Measurements from ENCODE around the gene GSDMA.
"Not testable (repeated sequence)": the region's sequence is repeated elsewhere in the genome, so short reads cannot be mapped to it uniquely, and the experiment has no call there.

Gene GSDMA

GRCh38 chr17:39929646-39930407 is 33.0 kb upstream of the GSDMA start:
- DNase-seq (ENCODE audit: low read depth in 2 of 2), result no peak

GRCh38 chr17:39933912-39934311 is 28.9 kb upstream of the GSDMA start:
- no peak for DNase-seq (ENCODE audit: low read depth in 2 of 2)

DNA sequence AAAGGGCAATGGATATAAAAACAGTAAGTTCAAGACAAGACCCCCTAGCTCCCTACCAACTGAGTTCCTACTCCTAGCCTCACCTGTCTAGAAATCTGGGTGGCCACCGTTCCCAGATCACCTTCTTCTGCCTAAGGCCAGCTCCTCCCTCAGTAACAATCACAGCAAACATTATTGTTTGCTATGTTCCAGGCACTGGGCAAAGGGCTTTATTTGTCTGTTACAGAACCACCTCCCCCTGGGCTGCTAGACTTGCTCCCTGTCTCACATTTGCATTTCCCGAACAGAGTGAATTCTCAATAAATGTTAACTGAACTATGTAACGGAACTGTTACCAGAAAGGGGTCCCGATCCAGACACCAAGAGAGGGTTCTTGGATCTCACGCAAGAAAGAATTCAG is 28.5 kb upstream of the GSDMA start:
- no peak for DNase-seq (ENCODE audit: low read depth in 2 of 2)

- DNase-seq (ENCODE audit: low read depth in 2 of 2), result no peak
These were observed 26.9 kb upstream of the GSDMA start for GRCh38 chr17:39935909-39936308.

- DNase-seq (ENCODE audit: low read depth in 2 of 2), result no peak
These were observed 25.4 kb upstream of the GSDMA start for GRCh38 chr17:39937447-39937846.

DNA sequence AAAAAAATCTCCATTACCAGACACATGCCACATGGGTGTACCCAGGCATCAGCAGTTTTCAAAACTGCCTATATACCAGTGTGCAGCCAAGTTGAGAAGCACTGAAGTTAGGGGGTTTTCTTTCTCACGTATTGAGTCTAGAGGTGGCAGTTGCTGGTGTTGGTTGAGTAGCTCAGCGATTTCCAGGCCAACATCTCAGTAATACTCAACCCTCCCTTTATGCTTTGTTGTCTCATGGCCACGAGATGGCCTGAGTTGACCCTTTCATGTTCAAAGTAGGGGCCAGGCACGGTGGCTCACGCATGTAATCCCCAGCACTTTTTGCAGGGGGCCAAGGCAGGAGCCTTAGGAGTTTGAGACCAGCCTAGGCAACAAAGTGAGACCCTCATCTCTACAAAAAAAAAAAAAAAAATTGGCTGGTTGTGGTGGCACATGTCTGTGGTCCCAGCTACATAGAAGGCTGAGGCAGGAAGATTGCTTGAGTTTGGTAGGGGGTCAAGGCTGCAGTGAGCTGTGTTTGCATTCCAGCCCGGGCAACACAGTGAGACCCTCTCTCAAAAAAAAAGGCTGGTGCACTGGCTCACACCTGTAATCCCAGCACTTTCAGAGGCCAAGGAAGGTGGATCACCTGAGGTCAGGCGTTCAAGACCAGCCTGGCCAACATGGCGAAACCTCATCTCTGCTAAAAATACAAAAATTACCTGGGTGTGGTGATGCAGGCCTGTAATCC is 24.5 kb upstream of the GSDMA start:
- DNase-seq (ENCODE audit: low read depth in 2 of 2), result no peak

DNA sequence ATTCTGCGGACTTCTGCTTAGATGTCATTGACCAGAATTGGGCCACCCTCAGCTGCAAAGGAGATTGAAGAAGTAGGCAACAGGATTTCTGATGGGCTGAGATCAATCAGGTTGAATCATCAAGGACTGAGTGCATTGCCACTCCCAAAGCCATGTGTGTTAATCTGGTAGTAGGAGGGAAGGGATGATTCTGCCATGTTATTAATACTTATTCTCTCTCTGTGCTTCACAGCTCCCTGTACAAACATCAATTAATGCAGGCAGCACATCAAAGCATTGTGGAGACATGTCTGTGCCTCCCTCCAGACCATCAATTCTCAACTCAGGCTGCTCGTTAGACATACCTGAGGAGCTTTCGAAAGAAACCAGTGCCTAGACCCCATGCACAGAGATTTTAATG is 23.7 kb upstream of the GSDMA start:
- no peak for DNase-seq (ENCODE audit: low read depth in 2 of 2)

- DNase-seq (ENCODE audit: low read depth in 2 of 2), result peak in 1 of 2 donors; percentile 22
These were observed 23.0 kb upstream of the GSDMA start for GRCh38 chr17:39939588-39940419.

DNA sequence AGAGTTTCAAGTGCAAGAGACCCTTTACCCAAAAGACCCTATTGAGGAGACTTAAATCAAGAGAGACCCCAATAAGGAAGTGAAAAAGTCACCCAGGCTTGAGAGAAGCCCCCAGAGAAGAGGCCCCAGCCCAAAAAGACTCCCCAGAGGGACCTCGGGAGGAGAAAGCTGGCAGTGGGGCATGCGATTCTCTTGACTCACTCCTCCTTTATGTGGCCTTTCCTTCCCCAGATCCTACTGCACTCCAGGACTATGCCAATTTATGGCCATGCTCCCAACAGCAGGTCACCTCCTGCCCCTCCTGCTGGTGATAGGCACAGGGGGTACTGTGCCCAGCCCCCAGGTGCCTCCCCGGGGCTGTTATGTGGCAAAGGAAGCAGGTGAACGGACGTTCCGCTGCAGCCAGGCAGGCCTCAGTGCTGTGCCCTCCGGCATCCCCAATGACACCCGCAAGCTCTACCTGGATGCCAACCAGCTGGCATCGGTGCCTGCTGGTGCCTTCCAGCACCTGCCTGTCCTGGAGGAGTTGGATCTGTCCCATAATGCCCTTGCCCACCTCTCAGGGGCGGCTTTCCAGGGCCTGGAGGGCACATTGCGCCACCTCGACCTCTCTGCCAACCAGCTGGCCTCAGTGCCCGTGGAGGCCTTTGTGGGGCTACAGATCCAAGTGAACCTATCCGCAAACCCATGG is 19.0 kb upstream of the GSDMA start:
- DNase-seq (ENCODE audit: low read depth in 2 of 2), result no peak

- no peak for DNase-seq (ENCODE audit: low read depth in 2 of 2)
These were observed 18.5 kb upstream of the GSDMA start for GRCh38 chr17:39944393-39944711.

- DNase-seq (ENCODE audit: low read depth in 2 of 2), result no peak
These were observed 16.1 kb upstream of the GSDMA start for GRCh38 chr17:39946551-39947330.

GRCh38 chr17:39948489-39948828 is 14.3 kb upstream of the GSDMA start:
- DNase-seq (ENCODE audit: low read depth in 2 of 2), result not testable (repeated sequence)

- no peak for DNase-seq (ENCODE audit: low read depth in 2 of 2)
These were observed 13.8 kb upstream of the GSDMA start for GRCh38 chr17:39949028-39949427.

GRCh38 chr17:39950871-39951348 is 11.9 kb upstream of the GSDMA start:
- no peak for DNase-seq (ENCODE audit: low read depth in 2 of 2)

DNA sequence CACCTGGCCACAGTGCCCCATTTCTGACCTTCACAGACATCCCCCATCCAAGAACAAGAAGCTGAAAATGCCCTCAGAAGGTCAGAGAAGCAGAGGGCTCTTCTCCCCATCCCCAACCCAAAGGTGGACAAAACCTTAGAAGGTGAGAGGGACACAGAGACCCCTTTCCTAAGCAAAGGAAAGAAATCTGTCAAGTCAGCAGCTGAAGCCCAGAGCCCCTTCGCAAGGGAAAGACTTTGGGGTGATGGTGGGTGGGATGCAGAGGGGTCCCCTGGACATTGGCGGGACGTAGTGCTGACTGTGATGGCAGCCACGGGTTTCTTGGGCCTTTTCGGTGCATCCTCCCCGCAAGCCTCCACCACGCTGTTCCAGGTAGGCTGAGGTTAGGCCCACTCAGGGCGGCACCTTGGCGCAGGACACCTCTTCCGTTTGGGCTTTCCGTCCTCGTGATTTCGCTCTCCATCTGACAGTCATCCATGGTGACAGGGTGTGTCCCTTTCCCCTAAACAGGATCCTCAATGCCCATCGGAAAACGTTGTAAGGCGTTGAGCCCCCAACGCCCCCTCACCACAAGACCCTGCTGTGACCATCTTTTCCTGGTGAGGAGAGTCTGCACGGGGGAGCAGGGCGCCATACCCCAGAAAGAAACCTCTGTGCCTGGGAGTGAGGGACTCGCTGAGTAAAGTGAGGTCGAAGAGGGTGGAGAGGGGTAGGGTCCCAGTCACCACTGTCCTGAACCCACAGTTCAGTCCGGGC is 10.7 kb upstream of the GSDMA start:
- no peak for DNase-seq (ENCODE audit: low read depth in 2 of 2)

DNA sequence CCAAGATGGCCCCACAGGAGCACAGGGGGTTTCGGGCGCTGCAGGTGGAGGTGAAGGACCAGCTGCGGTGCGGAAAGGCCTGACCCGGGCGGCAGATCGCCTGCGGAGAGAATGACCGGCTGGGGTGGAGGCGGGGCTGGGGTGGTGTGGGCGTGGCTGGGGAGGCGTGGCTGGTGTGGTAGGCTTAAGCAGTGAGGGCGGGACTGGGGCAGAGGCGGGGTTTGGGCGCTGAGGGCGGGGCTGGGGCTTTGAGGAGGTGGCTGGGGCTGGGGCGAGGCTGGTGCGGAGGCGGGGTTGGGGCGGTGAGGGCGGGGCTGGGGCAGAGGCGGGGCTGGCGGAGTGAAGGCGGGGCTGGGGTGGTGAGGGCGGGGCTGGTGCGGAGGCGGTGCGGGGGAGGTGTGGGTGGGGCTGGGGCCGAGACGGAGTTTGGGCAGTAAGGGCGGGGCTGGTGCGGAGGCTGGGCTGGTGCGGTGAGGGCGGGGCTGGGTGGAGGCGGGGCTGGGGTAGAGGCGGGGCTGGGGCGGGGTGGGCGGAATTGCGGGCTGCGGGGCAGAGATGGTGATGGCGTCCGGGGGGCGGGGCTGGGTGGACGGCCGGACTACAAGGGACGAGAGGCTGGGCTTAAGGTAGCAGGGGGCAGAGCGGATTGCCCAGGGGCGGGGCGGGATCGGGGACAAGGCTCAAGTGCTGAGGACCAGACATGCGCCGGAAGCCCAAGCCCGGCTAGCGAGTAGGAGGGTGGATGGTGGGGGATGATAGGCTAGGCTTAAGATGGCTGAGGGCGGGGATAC is 9.9 kb upstream of the GSDMA start:
- DNase-seq (ENCODE audit: low read depth in 2 of 2), result peak; percentile 81 to 91

GRCh38 chr17:39953471-39953888 is 9.3 kb upstream of the GSDMA start:
- no peak for DNase-seq (ENCODE audit: low read depth in 2 of 2)

DNA sequence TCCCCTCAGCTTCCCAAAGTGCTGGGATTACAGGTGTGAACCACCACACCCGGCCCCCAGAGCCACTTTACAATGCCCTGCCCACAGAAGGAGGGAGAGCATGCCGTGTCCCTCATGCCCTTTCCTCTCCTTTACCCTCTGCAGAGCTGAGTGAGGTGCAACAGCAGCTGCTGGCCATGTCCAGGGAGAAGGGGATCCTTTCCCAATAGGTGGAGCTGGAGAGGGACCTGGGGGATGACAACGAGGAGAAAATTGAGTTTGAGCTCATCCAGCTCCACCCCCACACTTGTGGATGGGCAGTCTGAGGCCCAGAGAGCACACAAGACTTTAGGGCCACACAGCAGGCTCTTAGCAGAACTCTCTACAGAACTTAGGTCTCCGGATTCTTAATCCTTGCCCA is 7.9 kb upstream of the GSDMA start:
- DNase-seq (ENCODE audit: low read depth in 2 of 2), result no peak

DNA sequence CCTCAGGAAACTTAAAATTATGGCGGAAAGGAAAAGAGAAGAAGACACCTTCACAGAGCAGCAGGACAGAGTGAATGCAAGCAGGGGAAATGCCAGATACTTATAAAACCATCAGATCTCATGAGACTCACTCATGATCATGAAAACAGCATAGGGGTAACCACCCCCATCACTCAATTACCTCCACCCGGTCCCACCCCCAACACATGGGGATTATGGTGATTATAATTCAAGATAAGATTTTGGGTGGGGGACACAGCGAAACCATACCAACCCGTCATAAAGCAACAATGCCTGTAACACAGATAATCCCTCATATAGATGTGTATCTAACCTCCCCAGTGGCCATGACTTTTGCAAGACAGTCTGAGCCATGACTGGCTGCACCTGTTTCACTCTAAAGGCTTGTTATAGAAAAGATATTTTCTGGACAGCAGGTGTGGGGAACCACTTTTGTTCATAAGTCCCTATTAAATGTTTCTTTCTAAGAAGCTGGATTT is 7.0 kb upstream of the GSDMA start:
- DNase-seq (ENCODE audit: low read depth in 2 of 2), result no peak

Measured in activated CD4-positive, alpha-beta T cell treated with anti-CD3 and anti-CD28 coated beads for 24 hours (primary cell).